ENCODE measurements around the gene CBLC.

Gene CBLC

GRCh38 chr19:44785271-44785670 lies 7.6 kb downstream of the CBLC start:
- POLR2A ChIA-PET: no interaction called here
- Histone ChIP-seq H3K4me1 (ENCODE audit: control extremely low read depth in 1 of 4, control insufficient read depth in 4 of 4, insufficient read depth in 4 of 4, low read length in 3 of 4) (peaks cover 0 to 11% (median 9%) of the 10 kb centered on the region in 4 experiments), H3K4me3 (ENCODE audit: control insufficient read depth in 1 of 7, extremely low read depth in 1 of 7, insufficient read depth in 4 of 7, low read depth in 2 of 7, low read length in 6 of 7) (no peak overlapping the region), H3K27ac (ENCODE audit: insufficient read depth in 1 of 2, low read depth in 1 of 2, low read length in 2 of 2, poor library complexity in 1 of 2, severe bottlenecking in 2 of 2) (no peak overlapping the region), H3K27me3 (replicated peaks in 2 of 5; ENCODE audit: control insufficient read depth in 4 of 5, insufficient read depth in 5 of 5, low read length in 4 of 5) (no peaks in the 10 kb centered on the region), H3K36me3 (ENCODE audit: control insufficient read depth in 4 of 4, insufficient read depth in 4 of 4, low read length in 3 of 4) (no peaks in the 10 kb centered on the region), H3K9me3 (ENCODE audit: control extremely low read depth in 1 of 5, control insufficient read depth in 4 of 5, insufficient read depth in 2 of 5, low read depth in 1 of 5, low read length in 4 of 5) (no peaks in the 10 kb centered on the region)
- CTCF ChIA-PET: interaction anchor here (0.7 to 3.6 kb wide), 21 partner anchors 11 to 131 kb away, joined by 3 to 15 read pairs (median 5); partner anchors contain the start of gene BCAM
- no peak for DNase-seq
- WGBS (ENCODE audit: insufficient coverage): 67% methylated on average over 1 of the region's 3 CpGs

- WGBS (ENCODE audit: insufficient coverage): 98% methylated on average over 11 of the region's 15 CpGs
- Histone ChIP-seq H3K27me3 (replicated peaks in 2 of 5; ENCODE audit: control insufficient read depth in 4 of 5, insufficient read depth in 5 of 5, low read length in 4 of 5) (no peaks in the 10 kb centered on the region), H3K9me3 (ENCODE audit: control extremely low read depth in 1 of 5, control insufficient read depth in 4 of 5, insufficient read depth in 2 of 5, low read depth in 1 of 5, low read length in 4 of 5) (no peaks in the 10 kb centered on the region), H3K4me3 (ENCODE audit: control insufficient read depth in 1 of 7, extremely low read depth in 1 of 7, insufficient read depth in 4 of 7, low read depth in 2 of 7, low read length in 6 of 7) (no peak overlapping the region), H3K36me3 (ENCODE audit: control insufficient read depth in 4 of 4, insufficient read depth in 4 of 4, low read length in 3 of 4) (no peaks in the 10 kb centered on the region), H3K27ac (ENCODE audit: insufficient read depth in 1 of 2, low read depth in 1 of 2, low read length in 2 of 2, poor library complexity in 1 of 2, severe bottlenecking in 2 of 2) (no peak overlapping the region), H3K4me1 (ENCODE audit: control extremely low read depth in 1 of 4, control insufficient read depth in 4 of 4, insufficient read depth in 4 of 4, low read length in 3 of 4) (peaks cover 0 to 11% (median 9%) of the 10 kb centered on the region in 4 experiments)
- no peak for DNase-seq
- ChIA-PET POLR2A (interaction anchor here (0.7 kb wide), 1 partner anchor 163 kb away, joined by 5 read pairs; no protein-coding TSS in a partner anchor), CTCF (interaction anchor here (0.6 to 2.5 kb wide), 7 partner anchors 12 to 23 kb away, joined by 3 to 12 read pairs (median 5); partner anchors contain the start of gene BCAM)
These were observed 8.3 kb downstream of the CBLC start for GRCh38 chr19:44785993-44786392.

GRCh38 chr19:44788971-44789370 lies 11.3 kb downstream of the CBLC start:
- no peaks in the 10 kb centered on the region for H3K27me3 ChIP-seq (replicated peaks in 2 of 5; ENCODE audit: control insufficient read depth in 4 of 5, insufficient read depth in 5 of 5, low read length in 4 of 5)
- DNase-seq: no peak
- peaks cover 0 to 9% (median 6%) of the 10 kb centered on the region in 4 experiments for H3K4me1 ChIP-seq (ENCODE audit: control extremely low read depth in 1 of 4, control insufficient read depth in 4 of 4, insufficient read depth in 4 of 4, low read length in 3 of 4)
- 97% methylated on average over 5 of the region's 6 CpGs for WGBS (ENCODE audit: insufficient coverage)
- no peaks in the 10 kb centered on the region for H3K36me3 ChIP-seq (ENCODE audit: control insufficient read depth in 4 of 4, insufficient read depth in 4 of 4, low read length in 3 of 4)
- no peak overlapping the region for H3K4me3 ChIP-seq (ENCODE audit: control insufficient read depth in 1 of 7, extremely low read depth in 1 of 7, insufficient read depth in 4 of 7, low read depth in 2 of 7, low read length in 6 of 7)
- ChIA-PET POLR2A (no interaction called here), CTCF (interaction anchor here (0.6 to 1.9 kb wide), 4 partner anchors 9 to 138 kb away, joined by 3 to 5 read pairs (median 3); no protein-coding TSS in a partner anchor)
- no peaks in the 10 kb centered on the region for H3K9me3 ChIP-seq (ENCODE audit: control extremely low read depth in 1 of 5, control insufficient read depth in 4 of 5, insufficient read depth in 2 of 5, low read depth in 1 of 5, low read length in 4 of 5)
- no peak overlapping the region for H3K27ac ChIP-seq (ENCODE audit: insufficient read depth in 1 of 2, low read depth in 1 of 2, low read length in 2 of 2, poor library complexity in 1 of 2, severe bottlenecking in 2 of 2)

GRCh38 chr19:44789943-44790483 lies 12.3 kb downstream of the CBLC start:
- H3K9me3 ChIP-seq (ENCODE audit: control extremely low read depth in 1 of 5, control insufficient read depth in 4 of 5, insufficient read depth in 2 of 5, low read depth in 1 of 5, low read length in 4 of 5): no peaks in the 10 kb centered on the region
- CTCF ChIA-PET: interaction anchor here (0.9 to 1.9 kb wide), 4 partner anchors 9 to 54 kb away, joined by 3 to 5 read pairs (median 4); no protein-coding TSS in a partner anchor
- no peaks in the 10 kb centered on the region for H3K36me3 ChIP-seq (ENCODE audit: control insufficient read depth in 4 of 4, insufficient read depth in 4 of 4, low read length in 3 of 4)

GRCh38 chr19:44792281-44792680 lies 14.6 kb downstream of the CBLC start:
- H3K9me3 ChIP-seq (ENCODE audit: control extremely low read depth in 1 of 5, control insufficient read depth in 4 of 5, insufficient read depth in 2 of 5, low read depth in 1 of 5, low read length in 4 of 5): no peaks in the 10 kb centered on the region
- H3K4me1 ChIP-seq (ENCODE audit: control extremely low read depth in 1 of 4, control insufficient read depth in 4 of 4, insufficient read depth in 4 of 4, low read length in 3 of 4): peaks cover 0 to 14% (median 12%) of the 10 kb centered on the region in 4 experiments
- no peak overlapping the region for H3K27ac ChIP-seq (ENCODE audit: insufficient read depth in 1 of 2, low read depth in 1 of 2, low read length in 2 of 2, poor library complexity in 1 of 2, severe bottlenecking in 2 of 2)
- WGBS (ENCODE audit: insufficient coverage): 91% methylated on average over 6 of the region's 9 CpGs
- no peaks in the 10 kb centered on the region for H3K27me3 ChIP-seq (replicated peaks in 2 of 5; ENCODE audit: control insufficient read depth in 4 of 5, insufficient read depth in 5 of 5, low read length in 4 of 5)
- no peak overlapping the region for H3K4me3 ChIP-seq (ENCODE audit: control insufficient read depth in 1 of 7, extremely low read depth in 1 of 7, insufficient read depth in 4 of 7, low read depth in 2 of 7, low read length in 6 of 7)
- POLR2A ChIA-PET: no interaction called here
- DNase-seq: no peak
- CTCF ChIA-PET: interaction anchor here (0.9 to 1.5 kb wide), 4 partner anchors 12 to 135 kb away, joined by 3 to 5 read pairs (median 3); no protein-coding TSS in a partner anchor
- H3K36me3 ChIP-seq (ENCODE audit: control insufficient read depth in 4 of 4, insufficient read depth in 4 of 4, low read length in 3 of 4): no peaks in the 10 kb centered on the region

More at GRCh38 chr19:44789943-44790483, 12.3 kb downstream of the CBLC start:
- 96% methylated on average over 8 of the region's 13 CpGs for WGBS (ENCODE audit: insufficient coverage)
- Histone ChIP-seq H3K4me1 (ENCODE audit: control extremely low read depth in 1 of 4, control insufficient read depth in 4 of 4, insufficient read depth in 4 of 4, low read length in 3 of 4) (peaks cover 0 to under 1% (median 0%) of the 10 kb centered on the region in 4 experiments), H3K27me3 (replicated peaks in 2 of 5; ENCODE audit: control insufficient read depth in 4 of 5, insufficient read depth in 5 of 5, low read length in 4 of 5) (no peaks in the 10 kb centered on the region), H3K27ac (ENCODE audit: insufficient read depth in 1 of 2, low read depth in 1 of 2, low read length in 2 of 2, poor library complexity in 1 of 2, severe bottlenecking in 2 of 2) (no peak overlapping the region), H3K4me3 (ENCODE audit: control insufficient read depth in 1 of 7, extremely low read depth in 1 of 7, insufficient read depth in 4 of 7, low read depth in 2 of 7, low read length in 6 of 7) (no peak overlapping the region)
- POLR2A ChIA-PET: no interaction called here
- no peak for DNase-seq

- H3K36me3 ChIP-seq (ENCODE audit: control insufficient read depth in 4 of 4, insufficient read depth in 4 of 4, low read length in 3 of 4): no peaks in the 10 kb centered on the region
- H3K27ac ChIP-seq (ENCODE audit: insufficient read depth in 1 of 2, low read depth in 1 of 2, low read length in 2 of 2, poor library complexity in 1 of 2, severe bottlenecking in 2 of 2): no peak overlapping the region
- WGBS (ENCODE audit: insufficient coverage): 100% methylated on average over 4 of the region's 4 CpGs
- ChIA-PET POLR2A (no interaction called here), CTCF (interaction anchor here (1.5 to 6.2 kb wide), 4 partner anchors 11 to 72 kb away, joined by 3 to 32 read pairs (median 6); partner anchors contain the start of gene BCAM)
- peaks cover 0 to 14% (median 12%) of the 10 kb centered on the region in 4 experiments for H3K4me1 ChIP-seq (ENCODE audit: control extremely low read depth in 1 of 4, control insufficient read depth in 4 of 4, insufficient read depth in 4 of 4, low read length in 3 of 4)
- no peaks in the 10 kb centered on the region for H3K9me3 ChIP-seq (ENCODE audit: control extremely low read depth in 1 of 5, control insufficient read depth in 4 of 5, insufficient read depth in 2 of 5, low read depth in 1 of 5, low read length in 4 of 5)
- DNase-seq: no peak
- no peak overlapping the region for H3K4me3 ChIP-seq (ENCODE audit: control insufficient read depth in 1 of 7, extremely low read depth in 1 of 7, insufficient read depth in 4 of 7, low read depth in 2 of 7, low read length in 6 of 7)
- H3K27me3 ChIP-seq (replicated peaks in 2 of 5; ENCODE audit: control insufficient read depth in 4 of 5, insufficient read depth in 5 of 5, low read length in 4 of 5): no peaks in the 10 kb centered on the region
These were observed 16.9 kb downstream of the CBLC start for GRCh38 chr19:44794610-44795009.

GRCh38 chr19:44795398-44795987 lies 17.8 kb downstream of the CBLC start:
- Histone ChIP-seq H3K27me3 (replicated peaks in 2 of 5; ENCODE audit: control insufficient read depth in 4 of 5, insufficient read depth in 5 of 5, low read length in 4 of 5) (no peaks in the 10 kb centered on the region), H3K4me3 (ENCODE audit: control insufficient read depth in 1 of 7, extremely low read depth in 1 of 7, insufficient read depth in 4 of 7, low read depth in 2 of 7, low read length in 6 of 7) (no peak overlapping the region), H3K4me1 (ENCODE audit: control extremely low read depth in 1 of 4, control insufficient read depth in 4 of 4, insufficient read depth in 4 of 4, low read length in 3 of 4) (peaks cover 0 to 22% (median 18%) of the 10 kb centered on the region in 4 experiments), H3K9me3 (ENCODE audit: control extremely low read depth in 1 of 5, control insufficient read depth in 4 of 5, insufficient read depth in 2 of 5, low read depth in 1 of 5, low read length in 4 of 5) (no peaks in the 10 kb centered on the region), H3K36me3 (ENCODE audit: control insufficient read depth in 4 of 4, insufficient read depth in 4 of 4, low read length in 3 of 4) (no peaks in the 10 kb centered on the region), H3K27ac (ENCODE audit: insufficient read depth in 1 of 2, low read depth in 1 of 2, low read length in 2 of 2, poor library complexity in 1 of 2, severe bottlenecking in 2 of 2) (no peak overlapping the region)
- 97% methylated on average over 13 of the region's 13 CpGs for WGBS (ENCODE audit: insufficient coverage)
- POLR2A ChIA-PET: interaction anchor here (1.0 kb wide), 1 partner anchor 107 kb away, joined by 3 read pairs; no protein-coding TSS in a partner anchor
- CTCF ChIA-PET: interaction anchor here (0.8 to 6.2 kb wide), 4 partner anchors 12 to 71 kb away, joined by 3 to 32 read pairs (median 6); partner anchors contain the start of gene BCAM
- no peak for DNase-seq

All from common myeloid progenitor, CD34-positive (primary cell).